ENCODE data around the gene UVRAG.
"Not testable (repeated sequence)": the region's sequence is repeated elsewhere in the genome, so short reads cannot be mapped to it uniquely, and the experiment has no call there.

Gene UVRAG

GRCh38 chr11:75874684-75875341 is 59.8 kb downstream of the UVRAG start:
- Histone ChIP-seq H3K4me3 (replicated peaks; ENCODE audit: low read depth, low read length) (no peak overlapping the region), H3K36me3 (ENCODE audit: control insufficient read depth, insufficient read depth, low read length) (no peaks in the 10 kb centered on the region; the same call in 1 of the 2 replicates), H3K27me3 (replicated peaks; ENCODE audit: control insufficient read depth, insufficient read depth, low read length) (no peaks in the 10 kb centered on the region)
- DNase-seq (ENCODE audit: extremely low read depth, insufficient read length), result no peak
- no peak for TF ChIP-seq CTCF (IDR thresholded peaks at IDR 0.05; ENCODE audit: insufficient read depth, low read length, poor library complexity, severe bottlenecking)

- not testable (repeated sequence) for H3K36me3 ChIP-seq (ENCODE audit: control insufficient read depth, insufficient read depth, low read length); H3K4me3 ChIP-seq (replicated peaks; ENCODE audit: low read depth, low read length); H3K27me3 ChIP-seq (replicated peaks; ENCODE audit: control insufficient read depth, insufficient read depth, low read length); DNase-seq (ENCODE audit: extremely low read depth, insufficient read length)
These were observed 62.3 kb downstream of the UVRAG start for GRCh38 chr11:75877327-75877726.

DNA sequence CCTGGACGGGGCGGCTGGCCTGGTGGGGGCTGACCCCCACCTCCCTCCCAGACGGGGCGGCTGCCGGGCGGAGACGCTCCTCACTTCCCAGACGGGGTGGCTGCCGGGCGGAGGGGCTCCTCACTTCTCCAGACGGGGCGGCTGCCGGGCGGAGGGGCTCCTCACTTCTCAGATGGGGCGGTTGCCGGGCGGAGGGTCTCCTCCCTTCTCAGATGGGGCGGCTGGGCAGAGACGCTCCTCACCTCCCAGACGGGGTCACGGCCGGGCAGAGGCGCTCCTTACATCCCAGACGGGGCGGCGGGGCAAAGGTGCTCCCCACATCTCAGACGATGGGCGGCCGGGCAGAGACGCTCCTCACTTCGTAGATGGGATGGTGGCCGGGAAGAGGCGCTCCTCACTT is 62.9 kb downstream of the UVRAG start:
- H3K36me3 ChIP-seq (ENCODE audit: control insufficient read depth, insufficient read depth, low read length); H3K27me3 ChIP-seq (replicated peaks; ENCODE audit: control insufficient read depth, insufficient read depth, low read length); DNase-seq (ENCODE audit: extremely low read depth, insufficient read length); H3K4me3 ChIP-seq (replicated peaks; ENCODE audit: low read depth, low read length): not testable (repeated sequence)

GRCh38 chr11:75878933-75879332 is 63.9 kb downstream of the UVRAG start:
- no peak for DNase-seq (ENCODE audit: extremely low read depth, insufficient read length)
- Histone ChIP-seq H3K36me3 (ENCODE audit: control insufficient read depth, insufficient read depth, low read length) (no peaks in the 10 kb centered on the region; the same call in 1 of the 2 replicates), H3K27me3 (replicated peaks; ENCODE audit: control insufficient read depth, insufficient read depth, low read length) (no peaks in the 10 kb centered on the region), H3K4me3 (replicated peaks; ENCODE audit: low read depth, low read length) (no peak overlapping the region)
- no peak for TF ChIP-seq CTCF (IDR thresholded peaks at IDR 0.05; ENCODE audit: insufficient read depth, low read length, poor library complexity, severe bottlenecking)

DNA sequence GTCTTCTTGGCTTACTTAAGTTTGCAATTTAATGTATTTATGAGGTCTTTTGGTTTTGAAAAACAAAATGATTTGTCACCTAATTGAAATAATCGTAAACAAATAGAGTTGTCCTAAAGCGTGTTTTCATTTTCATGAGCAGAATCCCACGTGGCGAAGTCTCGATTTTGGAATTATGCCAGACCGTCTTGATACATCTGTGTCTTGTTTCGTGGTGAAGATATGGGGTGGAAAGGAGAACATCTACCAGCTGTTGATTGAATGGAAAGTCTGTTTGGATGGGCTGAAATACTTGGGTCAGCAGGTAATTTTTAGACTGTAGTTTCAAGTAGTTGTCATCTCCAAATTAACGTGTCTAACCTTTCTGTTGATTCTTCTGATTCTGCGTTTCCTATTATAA is 64.7 kb downstream of the UVRAG start:
- H3K27me3 ChIP-seq (replicated peaks; ENCODE audit: control insufficient read depth, insufficient read depth, low read length), result no peaks in the 10 kb centered on the region
- no peak overlapping the region for H3K4me3 ChIP-seq (replicated peaks; ENCODE audit: low read depth, low read length)
- TF ChIP-seq CTCF (IDR thresholded peaks at IDR 0.05; ENCODE audit: insufficient read depth, low read length, poor library complexity, severe bottlenecking), result no peak
- DNase-seq (ENCODE audit: extremely low read depth, insufficient read length), result no peak
- no peaks in the 10 kb centered on the region; the same call in 1 of the 2 replicates for H3K36me3 ChIP-seq (ENCODE audit: control insufficient read depth, insufficient read depth, low read length)

DNA sequence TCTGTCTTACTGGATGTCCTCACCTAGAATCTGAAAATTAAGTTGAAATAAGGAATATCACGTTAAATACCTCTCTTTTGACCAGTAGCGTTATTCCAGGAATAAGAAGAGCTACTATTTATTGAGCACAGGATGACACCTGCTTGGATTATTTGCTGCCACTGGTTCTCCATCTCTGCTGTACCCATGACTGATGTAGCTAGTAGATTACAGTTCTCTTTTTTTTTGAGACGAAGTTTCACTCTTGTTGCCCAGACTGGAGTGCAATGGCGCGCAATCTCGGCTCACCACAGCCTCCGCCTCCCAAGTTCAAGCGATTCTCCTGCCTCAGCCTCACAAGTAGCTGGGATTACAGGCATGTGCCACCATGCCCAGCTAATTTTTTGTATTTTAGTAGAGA is 65.3 kb downstream of the UVRAG start:
- DNase-seq (ENCODE audit: extremely low read depth, insufficient read length); H3K27me3 ChIP-seq (replicated peaks; ENCODE audit: control insufficient read depth, insufficient read depth, low read length); H3K36me3 ChIP-seq (ENCODE audit: control insufficient read depth, insufficient read depth, low read length); H3K4me3 ChIP-seq (replicated peaks; ENCODE audit: low read depth, low read length): not testable (repeated sequence)

- no peaks in the 10 kb centered on the region for H3K27me3 ChIP-seq (replicated peaks; ENCODE audit: control insufficient read depth, insufficient read depth, low read length)
- peaks cover 2% of the 10 kb centered on the region for H3K36me3 ChIP-seq (ENCODE audit: control insufficient read depth, insufficient read depth, low read length)
- H3K4me3 ChIP-seq (replicated peaks; ENCODE audit: low read depth, low read length), result no peak overlapping the region
- no peak for DNase-seq (ENCODE audit: extremely low read depth, insufficient read length)
- TF ChIP-seq CTCF (IDR thresholded peaks at IDR 0.05; ENCODE audit: insufficient read depth, low read length, poor library complexity, severe bottlenecking), result no peak
These were observed 69.3 kb downstream of the UVRAG start for GRCh38 chr11:75884321-75884720.
